Measurements from ENCODE around the gene CPSF7. TPM values are rescaled to one million over a fixed set of nuclear protein-coding genes. Genes with fewer than 3 reads are reported as not detected.

The CPSF7 gene
- total RNA-seq, 1 experiment from 2014 or later, result 145 TPM

DNA sequence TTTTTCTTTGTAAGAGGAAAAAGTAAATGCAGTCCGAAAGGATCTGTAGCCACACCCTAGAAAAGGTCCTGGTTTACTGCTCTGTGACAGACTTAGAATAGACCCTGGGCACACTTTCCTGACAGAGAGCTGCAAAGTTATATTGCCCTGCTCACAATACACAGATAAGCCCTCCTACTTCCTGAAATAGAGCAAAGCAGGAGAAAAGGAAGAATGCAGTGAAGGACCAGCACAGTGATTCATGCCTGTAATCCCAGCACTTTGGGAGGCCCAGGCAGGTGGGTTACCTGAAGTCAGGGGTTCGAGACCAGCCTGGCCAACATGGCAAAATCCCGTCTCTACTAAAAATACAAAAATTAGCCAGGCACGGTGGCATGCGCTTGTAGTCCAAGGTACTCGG is 70.3 kb downstream of the CPSF7 start:
- H3K79me2 ChIP-seq (ENCODE audit: insufficient read depth, low read length), result peaks cover 2% of the 10 kb centered on the region; the same call in 1 of the 2 replicates
- no peak overlapping the region for H4K8ac ChIP-seq (replicated peaks; ENCODE audit: insufficient read length, low read depth, low read length)

More for the DNA sequence above, 70.3 kb downstream of the CPSF7 start:
- DNase-seq, result no peak
- no peaks in the 10 kb centered on the region for H3K27me3 Mint-ChIP-seq (ENCODE audit: low read depth)
- no peak overlapping the region for H3K4ac ChIP-seq (ENCODE audit: low read depth, low read length)
- no peak overlapping the region for H3K9ac ChIP-seq (ENCODE audit: extremely low read depth, insufficient read length, low read length)
- no peak overlapping the region for H2BK20ac ChIP-seq (ENCODE audit: low read depth, low read length, poor library complexity, severe bottlenecking)
- H3K4me1 ChIP-seq (ENCODE audit: insufficient read depth, low read length), result no peaks in the 10 kb centered on the region
- no peak overlapping the region for H2BK5ac ChIP-seq (ENCODE audit: insufficient read length, low read length)
- H3K9me3 Mint-ChIP-seq, result no peaks in the 10 kb centered on the region; a peak in 1 of 5 replicates
- peak overlapping the region in 1 of 3 experiments; percentile 34; a peak in 3 of 7 replicates for H3K27ac Mint-ChIP-seq
- no peaks in the 10 kb centered on the region for H3K27me3 ChIP-seq (ENCODE audit: insufficient read depth, low read length)
- no peak overlapping the region for H2AK5ac ChIP-seq (ENCODE audit: insufficient read length, low read length)
- H3K9me3 ChIP-seq (ENCODE audit: control insufficient read depth, low read depth, low read length), result no peaks in the 10 kb centered on the region
- H2BK15ac ChIP-seq (ENCODE audit: low read depth, low read length), result no peak overlapping the region
- TF ChIP-seq CTCF (conservative IDR thresholded peaks at IDR 0.05), result no peak
- H3K4me3 Mint-ChIP-seq, result peak overlapping the region in 1 of 2 experiments; percentile 35; a peak in 2 of 5 replicates
- peaks cover 11 to 16% (median 11%) of the 10 kb centered on the region in 3 experiments; a peak in 6 of 7 replicates for H3K36me3 Mint-ChIP-seq (ENCODE audit: insufficient read depth in 1 of 3, low read depth in 3 of 3)
- H2BK12ac ChIP-seq (ENCODE audit: insufficient read length, low read depth, low read length), result no peak overlapping the region
- H2AFZ ChIP-seq (ENCODE audit: low read length), result no peak overlapping the region
- H4K5ac ChIP-seq (ENCODE audit: insufficient read length, low read depth, low read length), result no peak overlapping the region
- no CpG with 5 or more reads among the region's 6 CpGs for WGBS (ENCODE audit: extremely low coverage, insufficient read length, low lambda C conversion rate)
- H3K4me2 ChIP-seq (ENCODE audit: insufficient read depth, insufficient read length, low read length), result no peak overlapping the region
- no peak overlapping the region for H3K18ac ChIP-seq (ENCODE audit: insufficient read length, low read depth, low read length)
- H3K27ac ChIP-seq (ENCODE audit: insufficient read length, low read depth, low read length), result no peak overlapping the region
- no peak overlapping the region for H3K23ac ChIP-seq (ENCODE audit: insufficient read length, low read depth, low read length)
- H3T11ph ChIP-seq (ENCODE audit: low read length), result no peak overlapping the region
- H3K79me1 ChIP-seq (ENCODE audit: insufficient read depth, low read depth, low read length, poor library complexity, severe bottlenecking), result no peaks in the 10 kb centered on the region
- no peak overlapping the region for H3K56ac ChIP-seq (ENCODE audit: insufficient read length, low read depth, low read length)
- no peak overlapping the region for H3K14ac ChIP-seq (ENCODE audit: insufficient read depth, low read length)
- H3K4me1 Mint-ChIP-seq, result peaks cover 13 to 25% of the 10 kb centered on the region in 2 experiments
- no peaks in the 10 kb centered on the region for H4K20me1 ChIP-seq (ENCODE audit: control insufficient read depth, insufficient read depth, insufficient read length)
- no peak overlapping the region for H2BK120ac ChIP-seq (ENCODE audit: low read depth, low read length, poor library complexity, severe bottlenecking)
- H4K91ac ChIP-seq (ENCODE audit: insufficient read length, low read depth, low read length), result no peak overlapping the region
- H3K23me2 ChIP-seq (ENCODE audit: insufficient read length, low read depth, low read length, poor library complexity, severe bottlenecking), result peaks cover 6% of the 10 kb centered on the region
